Stomach (tissue), 4 donors: Measurements from ENCODE around the gene FLNA.

ENCODE experiments used
- CTCF ChIP-seq, 7 experiments: fragments of 450-650 bp in 4 of 7; fragments of 200-600 bp in 3 of 7; sonication (generic) in 3 of 7; IDR thresholded peaks; one replicate each; pipeline ENCODE4 v1.5.1; 2016 to 2019; ENCODE audit warnings: antibody characterized with exemption in 7 of 7, control low read depth in 2 of 7, mild to moderate bottlenecking in 1 of 7
- EP300 ChIP-seq: sonication (generic); formaldehyde crosslinking; IDR thresholded peaks from one replicate; pipeline ENCODE4 v1.6.1; 2017; ENCODE audit warnings: antibody characterized with exemption
- POLR2A ChIP-seq, 4 donors: fragments of 450-650 bp; IDR thresholded peaks; one replicate each; pipeline ENCODE4 v1.6.1; 2016; ENCODE audit warnings: antibody characterized with exemption in 4 of 4, control low read depth in 2 of 4, mild to moderate bottlenecking in 1 of 4, moderate library complexity in 1 of 4
- POLR2AphosphoS5 ChIP-seq, 3 donors: sonication (generic); formaldehyde crosslinking; IDR thresholded peaks; one replicate each; pipeline ENCODE4 v1.6.1; 2016; ENCODE audit warnings: antibody characterized with exemption in 3 of 3

GRCh38 chrX:154307202-154307601, 67.2 kb downstream of the FLNA start:
- TF ChIP-seq CTCF (IDR thresholded peaks at IDR 0.05) (no peak), POLR2AphosphoS5 (IDR thresholded peaks at IDR 0.05) (no peak), POLR2A (IDR thresholded peaks at IDR 0.05) (no peak), EP300 (no peak)
